ENCODE data around the gene YJEFN3. TPM values are rescaled to one million over a fixed set of nuclear protein-coding genes. Genes with fewer than 3 reads are reported as not detected.

YJEFN3 gene
- total and polyA plus RNA-seq, 4 experiments from 2014 or later: 0.25 to 18.7 (median 15.6) TPM; not detected in 1

DNA sequence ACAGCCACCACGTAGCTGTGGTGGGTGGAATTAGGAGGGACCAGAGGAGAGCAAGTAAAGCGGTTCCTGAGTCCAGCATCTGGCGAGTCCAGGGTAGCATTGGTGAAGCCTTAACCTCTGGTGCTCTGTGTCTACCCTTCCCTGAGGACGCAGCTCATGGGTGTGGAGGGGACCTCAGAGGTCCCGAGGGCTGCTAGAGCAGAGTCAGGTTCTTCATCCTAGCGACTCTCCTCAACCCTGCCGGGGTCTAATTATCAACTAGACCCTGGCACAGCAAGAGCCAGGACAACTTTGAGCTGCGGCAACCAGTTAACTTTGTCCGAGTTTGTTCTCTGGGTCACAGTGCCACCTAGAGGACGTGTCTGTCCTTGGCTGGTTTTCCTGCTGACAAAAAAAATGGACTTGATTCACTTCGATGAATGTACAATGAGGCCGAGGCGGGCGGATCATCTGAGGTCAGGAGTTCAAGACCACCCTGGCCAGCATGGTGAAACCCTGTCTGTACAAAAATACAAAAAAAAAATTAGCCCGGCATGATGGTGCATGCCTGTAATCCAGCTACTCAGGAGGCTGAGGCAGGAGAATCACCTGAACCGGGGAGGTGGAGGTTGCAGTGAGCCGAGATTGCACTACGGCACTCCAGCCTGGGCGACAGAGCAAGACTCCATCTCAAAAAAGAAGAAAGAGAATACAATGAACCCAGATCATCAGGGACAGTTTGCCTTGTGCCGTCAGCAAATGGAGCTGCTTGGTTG, 38.3 kb upstream of the YJEFN3 start:
- intact Hi-C loops (cut with micrococcal nuclease): loop anchor here (1.0 to 2.0 kb wide), 3 partner anchors 123 to 304 kb away; partner anchors contain the start of genes BORCS8 and RFXANK
- no peaks in the 10 kb centered on the region for H3K9me3 ChIP-seq (ENCODE audit: control insufficient read depth in 1 of 2, low read length in 2 of 2)
- POLR2A ChIA-PET (ENCODE audit: partially characterized antibody): interaction anchor here (0.6 to 5.7 kb wide), 21 partner anchors 15 to 344 kb away, joined by 3 to 134 read pairs (median 6); partner anchors contain the start of genes BORCS8, GATAD2A, NDUFA13 and NR2C2AP
- peaks cover 26% of the 10 kb centered on the region for H3K36me3 ChIP-seq (ENCODE audit: insufficient read depth, low read length)
- peak overlapping the region in 1 of 2 donors; percentile 37 for H3K4me3 ChIP-seq (ENCODE audit: low read length in 2 of 2)
- H3K27me3 ChIP-seq (ENCODE audit: insufficient read depth, low read length): no peaks in the 10 kb centered on the region
- peak; percentile 80 to 84 (median 81) for DNase-seq
- Mint-ChIP-seq H3K4me1 (peaks cover 31 to 59% (median 45%) of the 10 kb centered on the region in 4 donors), H3K36me3 (peaks cover 10 to 36% of the 10 kb centered on the region in 2 donors), H3K9me3 (no peaks in the 10 kb centered on the region), H3K27me3 (no peaks in the 10 kb centered on the region), H3K4me3 (peak overlapping the region in 6 of 8 donors; percentile 17 to 87 (median 56)), H3K27ac (peak overlapping the region; percentile 98 to 100 (median 100))
- peak overlapping the region; percentile 80 for H3K27ac ChIP-seq (ENCODE audit: low read depth, low read length)
- CTCF ChIA-PET (ENCODE audit: partially characterized antibody): interaction anchor here (1.0 to 10.9 kb wide), 36 partner anchors 10 to 349 kb away, joined by 3 to 287 read pairs (median 6); partner anchors contain the start of genes GATAD2A, NDUFA13 and TSSK6
- peaks cover 50% of the 10 kb centered on the region for H3K4me1 ChIP-seq (ENCODE audit: insufficient read depth, low read length)

DNA sequence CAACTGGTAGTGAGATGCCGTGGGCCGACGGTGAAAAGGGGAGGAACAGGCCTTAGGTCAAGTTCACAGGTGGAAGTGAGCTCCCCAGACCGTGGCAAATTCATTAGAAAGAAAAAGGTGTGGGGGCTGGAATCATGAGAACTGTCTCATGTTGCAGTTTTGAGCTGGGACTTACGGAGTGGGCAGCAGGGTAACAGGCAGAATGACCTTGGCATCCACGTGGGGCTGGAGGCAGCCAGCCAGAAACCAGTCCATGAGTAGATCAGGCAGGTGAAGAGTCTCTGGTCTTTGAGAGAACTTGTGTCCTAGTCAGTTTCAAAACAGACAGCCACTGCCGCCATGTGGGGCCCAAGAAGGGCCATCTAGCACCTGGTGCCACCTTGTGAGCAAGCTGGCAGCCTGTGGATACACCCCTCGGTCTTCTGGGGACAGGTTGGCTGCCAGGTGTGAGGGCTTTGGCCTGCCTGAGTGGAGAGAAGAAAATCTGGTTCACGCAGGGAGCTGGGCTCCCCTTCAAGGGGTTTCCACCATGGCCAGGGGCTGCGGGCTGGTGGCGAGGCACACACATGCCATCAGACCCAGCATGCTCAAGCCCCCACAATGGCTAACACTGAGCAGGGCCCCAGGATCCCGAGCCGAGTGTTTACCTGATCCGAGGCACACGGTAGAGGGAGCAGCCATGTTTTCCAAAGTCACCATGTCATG, 37.2 kb upstream of the YJEFN3 start:
- Mint-ChIP-seq H3K4me3 (no peak overlapping the region), H3K4me1 (peaks cover 31 to 49% (median 38%) of the 10 kb centered on the region in 4 donors), H3K27me3 (no peaks in the 10 kb centered on the region), H3K9me3 (no peaks in the 10 kb centered on the region), H3K27ac (peak overlapping the region in 1 of 7 donors; percentile 99), H3K36me3 (peaks cover 18 to 42% of the 10 kb centered on the region in 2 donors)
- DNase-seq: no peak
- intact Hi-C loops (cut with micrococcal nuclease): loop anchor here (2.0 kb wide), 1 partner anchor 299 kb away; the partner anchor contains the start of genes BORCS8 and RFXANK
- H3K27me3 ChIP-seq (ENCODE audit: insufficient read depth, low read length): no peaks in the 10 kb centered on the region
- no peak overlapping the region for H3K27ac ChIP-seq (ENCODE audit: low read depth, low read length)
- POLR2A ChIA-PET (ENCODE audit: partially characterized antibody): interaction anchor here (1.4 to 5.7 kb wide), 8 partner anchors 21 to 300 kb away, joined by 5 to 134 read pairs (median 21); partner anchors contain the start of genes BORCS8, GATAD2A and RFXANK
- peaks cover 36% of the 10 kb centered on the region for H3K36me3 ChIP-seq (ENCODE audit: insufficient read depth, low read length)
- CTCF ChIA-PET (ENCODE audit: partially characterized antibody): interaction anchor here (1.0 to 10.9 kb wide), 24 partner anchors 11 to 347 kb away, joined by 3 to 287 read pairs (median 8); partner anchors contain the start of genes GATAD2A, NDUFA13 and TSSK6
- no peaks in the 10 kb centered on the region for H3K9me3 ChIP-seq (ENCODE audit: control insufficient read depth in 1 of 2, low read length in 2 of 2)
- H3K4me3 ChIP-seq (ENCODE audit: low read length in 2 of 2): no peak overlapping the region
- peaks cover 40% of the 10 kb centered on the region for H3K4me1 ChIP-seq (ENCODE audit: insufficient read depth, low read length)

DNA sequence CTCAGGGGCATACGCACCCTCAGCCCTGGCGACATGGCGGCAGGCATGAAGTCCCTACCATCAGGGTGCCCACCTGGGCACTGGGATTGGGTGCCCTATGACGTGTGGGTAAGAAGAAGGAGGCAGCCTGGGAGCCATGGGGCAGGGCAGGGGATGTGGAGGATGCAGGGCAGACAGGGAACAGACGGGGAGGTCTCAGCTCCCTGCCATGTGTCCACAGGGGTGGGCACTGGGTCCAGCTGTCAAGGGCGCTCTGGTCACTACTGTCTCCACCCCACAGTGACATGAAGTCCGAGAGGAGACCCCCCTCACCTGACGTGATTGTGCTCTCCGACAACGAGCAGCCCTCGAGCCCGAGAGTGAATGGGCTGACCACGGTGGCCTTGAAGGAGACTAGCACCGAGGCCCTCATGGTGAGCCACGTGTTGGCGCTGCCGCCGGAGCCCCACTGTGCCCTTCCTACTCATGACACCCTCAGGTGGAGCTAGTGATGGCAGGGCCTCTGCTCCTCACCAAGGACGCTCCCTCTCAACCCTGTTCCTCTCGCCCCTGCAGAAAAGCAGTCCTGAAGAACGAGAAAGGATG, 36.6 kb upstream of the YJEFN3 start:
- POLR2A ChIA-PET (ENCODE audit: partially characterized antibody): interaction anchor here (1.4 to 5.5 kb wide), 5 partner anchors 19 to 300 kb away, joined by 3 to 85 read pairs (median 8); partner anchors contain the start of genes BORCS8, GATAD2A and RFXANK
- peaks cover 22 to 44% of the 10 kb centered on the region in 2 donors for H3K36me3 Mint-ChIP-seq
- H3K36me3 ChIP-seq (ENCODE audit: insufficient read depth, low read length): peaks cover 42% of the 10 kb centered on the region

DNA sequence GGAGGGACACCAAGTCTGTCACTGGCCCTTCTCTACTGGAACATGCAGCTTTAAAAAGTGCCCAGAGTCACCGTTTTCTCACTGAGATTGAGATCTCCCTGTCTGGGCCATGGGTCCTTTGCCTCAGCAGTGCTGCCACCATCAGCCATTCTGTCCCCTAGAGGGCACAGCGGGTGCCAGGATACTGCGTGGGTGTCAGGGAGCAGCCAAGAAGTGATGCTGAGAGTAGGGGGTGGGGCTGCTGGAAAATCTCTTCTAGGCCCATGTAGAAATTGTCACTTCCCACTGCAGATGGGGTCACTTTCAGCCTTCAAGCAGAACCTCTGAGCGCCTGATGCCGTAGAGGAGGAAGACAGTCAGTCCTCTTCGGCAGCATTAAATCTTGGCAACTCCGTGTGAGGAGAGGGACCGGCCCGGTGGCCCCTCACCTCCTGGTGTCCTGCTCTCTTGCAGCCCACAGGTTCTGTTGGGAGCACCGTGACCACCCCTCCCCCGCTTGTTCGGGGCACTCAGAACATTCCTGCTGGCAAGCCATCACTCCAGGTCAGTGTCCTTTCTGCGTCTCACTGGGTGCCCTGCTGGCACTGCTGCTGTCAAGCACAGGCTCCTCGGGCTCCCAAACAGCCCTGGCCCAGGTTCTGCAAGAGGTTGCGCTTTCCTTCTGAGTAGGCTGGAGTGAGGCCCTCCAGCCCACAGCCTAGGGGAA, 34.7 kb upstream of the YJEFN3 start:
- no peak overlapping the region for H3K4me3 Mint-ChIP-seq
- H3K9me3 Mint-ChIP-seq: no peaks in the 10 kb centered on the region
- no peaks in the 10 kb centered on the region for H3K27me3 Mint-ChIP-seq
- ChIA-PET CTCF (ENCODE audit: partially characterized antibody) (interaction anchor here (1.2 to 10.9 kb wide), 3 partner anchors 18 to 270 kb away, joined by 3 to 287 read pairs (median 4); no protein-coding TSS in a partner anchor), POLR2A (ENCODE audit: partially characterized antibody) (interaction anchor here (1.0 to 1.9 kb wide), 3 partner anchors 89 to 130 kb away, joined by 3 to 8 read pairs (median 3); partner anchors contain the start of gene GATAD2A)
- Histone ChIP-seq H3K4me1 (ENCODE audit: insufficient read depth, low read length) (peaks cover 14% of the 10 kb centered on the region), H3K4me3 (ENCODE audit: low read length in 2 of 2) (no peak overlapping the region), H3K36me3 (ENCODE audit: insufficient read depth, low read length) (peaks cover 60% of the 10 kb centered on the region), H3K27me3 (ENCODE audit: insufficient read depth, low read length) (no peaks in the 10 kb centered on the region), H3K9me3 (ENCODE audit: control insufficient read depth in 1 of 2, low read length in 2 of 2) (no peaks in the 10 kb centered on the region), H3K27ac (ENCODE audit: low read depth, low read length) (no peak overlapping the region)
- intact Hi-C loops (cut with micrococcal nuclease): no loop called here
- no peak for DNase-seq
- H3K36me3 Mint-ChIP-seq: peaks cover 22 to 55% of the 10 kb centered on the region in 2 donors
- H3K27ac Mint-ChIP-seq: peak overlapping the region in 2 of 7 donors; percentile 41 to 42
- H3K4me1 Mint-ChIP-seq: peaks cover 14 to 24% (median 18%) of the 10 kb centered on the region in 4 donors

More for the DNA sequence above, 36.6 kb upstream of the YJEFN3 start:
- Histone ChIP-seq H3K9me3 (ENCODE audit: control insufficient read depth in 1 of 2, low read length in 2 of 2) (no peaks in the 10 kb centered on the region), H3K4me3 (ENCODE audit: low read length in 2 of 2) (no peak overlapping the region), H3K27me3 (ENCODE audit: insufficient read depth, low read length) (no peaks in the 10 kb centered on the region), H3K4me1 (ENCODE audit: insufficient read depth, low read length) (peaks cover 33% of the 10 kb centered on the region), H3K27ac (ENCODE audit: low read depth, low read length) (no peak overlapping the region)
- intact Hi-C loops (cut with micrococcal nuclease): no loop called here
- CTCF ChIA-PET (ENCODE audit: partially characterized antibody): interaction anchor here (1.0 to 10.9 kb wide), 9 partner anchors 16 to 346 kb away, joined by 3 to 287 read pairs (median 6); partner anchors contain the start of gene GATAD2A
- Mint-ChIP-seq H3K9me3 (no peaks in the 10 kb centered on the region), H3K27me3 (no peaks in the 10 kb centered on the region), H3K4me3 (no peak overlapping the region), H3K27ac (peak overlapping the region in 1 of 7 donors; percentile 55), H3K4me1 (peaks cover 28 to 43% (median 33%) of the 10 kb centered on the region in 4 donors)
- DNase-seq: no peak

DNA sequence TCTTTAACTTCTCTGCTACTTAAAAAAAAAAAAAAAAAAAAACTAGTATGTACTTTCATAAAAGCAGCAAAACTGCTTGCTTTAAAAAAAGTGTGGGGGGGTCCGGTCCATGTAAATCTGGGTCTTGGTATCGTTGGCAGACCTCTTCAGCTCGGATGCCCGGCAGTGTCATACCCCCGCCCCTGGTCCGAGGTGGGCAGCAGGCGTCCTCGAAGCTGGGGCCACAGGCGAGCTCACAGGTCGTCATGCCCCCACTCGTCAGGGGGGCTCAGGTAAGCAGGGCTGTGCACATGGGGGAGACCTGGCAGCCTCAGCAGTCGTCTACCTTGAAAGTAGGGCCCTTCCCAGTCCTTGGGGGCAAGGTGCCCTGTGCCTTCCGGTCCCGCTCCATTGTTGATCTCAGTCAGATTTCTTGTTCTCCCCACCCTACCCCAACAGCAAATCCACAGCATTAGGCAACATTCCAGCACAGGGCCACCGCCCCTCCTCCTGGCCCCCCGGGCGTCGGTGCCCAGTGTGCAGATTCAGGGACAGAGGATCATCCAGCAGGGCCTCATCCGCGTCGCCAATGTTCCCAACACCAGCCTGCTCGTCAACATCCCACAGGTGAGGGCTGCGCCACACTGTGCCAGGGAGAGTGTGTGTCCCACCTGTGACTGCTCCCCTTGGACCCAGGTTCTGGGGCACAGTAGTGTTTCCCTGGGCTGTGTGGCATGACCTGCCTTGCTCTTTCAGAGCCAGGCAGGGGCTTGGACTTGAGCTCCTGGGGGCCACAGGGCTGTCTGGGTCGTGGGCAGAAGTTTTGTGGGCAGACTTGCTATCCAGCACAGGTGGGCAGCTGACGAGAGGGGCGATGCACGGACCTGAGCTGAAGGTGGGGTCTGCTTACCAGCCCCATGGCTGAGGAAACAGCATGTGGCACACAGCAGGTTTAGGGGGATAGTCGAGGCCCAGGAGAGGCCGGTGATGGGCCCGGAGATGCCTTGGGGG, 32.8 kb upstream of the YJEFN3 start:
- no peak overlapping the region for H3K4me3 ChIP-seq (ENCODE audit: low read length in 2 of 2)
- H3K27ac Mint-ChIP-seq: peak overlapping the region in 3 of 7 donors; percentile 6 to 84 (median 48)
- no peaks in the 10 kb centered on the region for H3K27me3 ChIP-seq (ENCODE audit: insufficient read depth, low read length)
- no peak overlapping the region for H3K27ac ChIP-seq (ENCODE audit: low read depth, low read length)
- CTCF ChIA-PET (ENCODE audit: partially characterized antibody): interaction anchor here (10.9 kb wide), 1 partner anchor 130 kb away, joined by 287 read pairs; no protein-coding TSS in a partner anchor
- intact Hi-C loops (cut with micrococcal nuclease): no loop called here
- DNase-seq: no peak
- H3K4me1 Mint-ChIP-seq: peaks cover 0 to 5% (median 2%) of the 10 kb centered on the region in 4 donors
- no peaks in the 10 kb centered on the region for H3K9me3 ChIP-seq (ENCODE audit: control insufficient read depth in 1 of 2, low read length in 2 of 2)
- no peaks in the 10 kb centered on the region for H3K9me3 Mint-ChIP-seq
- POLR2A ChIA-PET (ENCODE audit: partially characterized antibody): no interaction called here
- no peak overlapping the region for H3K4me3 Mint-ChIP-seq
- peaks cover 19 to 60% of the 10 kb centered on the region in 2 donors for H3K36me3 Mint-ChIP-seq
- no peaks in the 10 kb centered on the region for H3K27me3 Mint-ChIP-seq
- no peaks in the 10 kb centered on the region for H3K4me1 ChIP-seq (ENCODE audit: insufficient read depth, low read length)
- H3K36me3 ChIP-seq (ENCODE audit: insufficient read depth, low read length): peaks cover 79% of the 10 kb centered on the region
